ENCODE results near the gene AMH.

Gene AMH

DNA sequence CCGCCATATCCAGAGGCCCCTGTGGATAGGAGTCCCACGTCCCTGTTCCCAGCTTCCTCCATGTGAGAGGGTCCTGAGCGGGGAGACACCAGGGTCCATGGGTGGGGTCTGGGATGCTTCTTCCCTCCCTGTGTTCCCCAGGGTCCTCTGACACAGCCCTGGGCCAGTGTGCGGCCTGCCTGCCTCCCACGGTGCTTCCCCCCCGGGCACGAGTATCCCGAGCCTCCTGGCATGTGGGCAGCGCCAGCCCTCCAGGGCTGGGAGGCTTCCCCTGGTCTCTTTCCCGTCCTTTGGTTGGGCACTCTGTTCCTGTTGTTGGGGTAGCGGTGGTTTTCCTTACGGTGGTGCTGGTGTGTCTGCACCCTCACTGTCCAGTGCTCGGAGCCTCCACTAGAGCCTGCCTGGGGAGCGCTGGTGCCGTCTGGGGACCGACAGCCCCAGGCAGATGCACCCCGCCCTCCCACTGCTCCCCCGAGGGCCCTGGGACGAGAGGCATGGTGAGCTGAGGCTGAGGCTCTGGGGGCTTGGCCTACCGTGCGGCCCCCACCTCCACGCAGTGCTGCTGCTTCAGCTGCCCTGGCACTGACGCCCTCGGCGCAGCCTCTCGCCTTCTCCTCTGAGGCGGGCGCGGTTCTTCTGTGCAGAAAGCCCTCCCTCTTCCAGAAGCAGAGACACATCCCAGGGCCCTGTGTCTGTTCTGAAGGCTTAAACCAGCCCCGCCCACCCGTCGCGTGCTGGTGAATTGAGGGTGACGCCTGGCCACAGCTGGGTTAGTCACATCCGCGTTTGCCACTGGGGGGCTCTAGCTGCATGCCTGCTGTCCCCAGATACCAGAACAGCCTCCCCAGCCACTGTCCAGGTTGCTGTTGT lies 40.9 kb upstream of the AMH start:
- no peak for DNase-seq (ENCODE audit: low read depth)
- no peak overlapping the region for H3K4me3 ChIP-seq (ENCODE audit: control insufficient read depth, low read depth, low read length)
- TF ChIP-seq, protein P1, sequence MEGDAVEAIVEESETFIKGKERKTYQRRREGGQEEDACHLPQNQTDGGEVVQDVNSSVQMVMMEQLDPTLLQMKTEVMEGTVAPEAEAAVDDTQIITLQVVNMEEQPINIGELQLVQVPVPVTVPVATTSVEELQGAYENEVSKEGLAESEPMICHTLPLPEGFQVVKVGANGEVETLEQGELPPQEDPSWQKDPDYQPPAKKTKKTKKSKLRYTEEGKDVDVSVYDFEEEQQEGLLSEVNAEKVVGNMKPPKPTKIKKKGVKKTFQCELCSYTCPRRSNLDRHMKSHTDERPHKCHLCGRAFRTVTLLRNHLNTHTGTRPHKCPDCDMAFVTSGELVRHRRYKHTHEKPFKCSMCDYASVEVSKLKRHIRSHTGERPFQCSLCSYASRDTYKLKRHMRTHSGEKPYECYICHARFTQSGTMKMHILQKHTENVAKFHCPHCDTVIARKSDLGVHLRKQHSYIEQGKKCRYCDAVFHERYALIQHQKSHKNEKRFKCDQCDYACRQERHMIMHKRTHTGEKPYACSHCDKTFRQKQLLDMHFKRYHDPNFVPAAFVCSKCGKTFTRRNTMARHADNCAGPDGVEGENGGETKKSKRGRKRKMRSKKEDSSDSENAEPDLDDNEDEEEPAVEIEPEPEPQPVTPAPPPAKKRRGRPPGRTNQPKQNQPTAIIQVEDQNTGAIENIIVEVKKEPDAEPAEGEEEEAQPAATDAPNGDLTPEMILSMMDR (IDR thresholded peaks at IDR 0.05; ENCODE audit: control insufficient read depth, insufficient read depth, low read depth, low read length, missing control alignments), result no peak

DNA sequence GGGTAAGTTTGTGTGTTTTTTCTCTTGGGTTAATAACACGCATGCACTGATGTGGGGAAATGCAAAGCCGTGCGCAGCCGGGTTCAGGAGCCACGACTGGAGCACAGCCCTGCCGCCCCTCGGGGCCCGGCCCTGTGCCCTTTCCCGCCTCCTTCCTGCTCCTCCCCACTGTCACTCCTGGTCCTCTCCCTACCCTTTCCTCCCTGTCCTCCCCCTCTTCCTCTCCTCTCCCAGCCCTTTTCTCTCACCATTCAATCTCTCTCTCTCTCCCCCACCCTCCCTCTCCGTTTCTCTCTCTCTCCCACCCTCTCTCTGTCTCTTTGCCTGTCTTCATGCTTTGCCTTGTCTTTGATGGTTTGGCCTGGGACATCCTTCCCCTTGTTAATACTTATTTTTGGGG lies 40.1 kb upstream of the AMH start:
- no peak for DNase-seq (ENCODE audit: low read depth)
- H3K4me3 ChIP-seq (ENCODE audit: control insufficient read depth, low read depth, low read length), result no peak overlapping the region
- TF ChIP-seq, protein P1 (IDR thresholded peaks at IDR 0.05; ENCODE audit: control insufficient read depth, insufficient read depth, low read depth, low read length, missing control alignments), result no peak

DNA sequence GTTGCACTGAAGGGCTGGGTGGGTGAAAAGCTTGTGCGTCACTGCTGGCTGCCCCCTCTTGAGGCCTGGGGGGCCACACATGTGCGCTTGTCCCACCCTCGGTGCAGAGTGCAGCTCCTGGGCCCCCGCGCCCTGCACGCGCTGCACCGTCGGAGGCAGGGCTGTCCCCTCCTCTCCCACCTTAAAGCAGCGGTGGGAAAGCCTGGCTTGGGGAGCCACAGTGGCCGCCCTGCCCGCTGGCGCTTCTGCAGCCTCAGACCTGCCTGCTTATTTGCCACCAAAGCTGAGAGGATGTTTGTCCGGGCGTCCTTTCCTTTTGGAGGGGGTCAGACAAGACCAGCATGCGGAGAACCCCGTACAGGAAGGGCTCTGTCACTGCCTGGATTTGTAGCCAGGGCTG lies 39.7 kb upstream of the AMH start:
- DNase-seq (ENCODE audit: low read depth), result no peak
- H3K4me3 ChIP-seq (ENCODE audit: control insufficient read depth, low read depth, low read length), result no peak overlapping the region
- TF ChIP-seq, protein P1 (IDR thresholded peaks at IDR 0.05; ENCODE audit: control insufficient read depth, insufficient read depth, low read depth, low read length, missing control alignments), result no peak

DNA sequence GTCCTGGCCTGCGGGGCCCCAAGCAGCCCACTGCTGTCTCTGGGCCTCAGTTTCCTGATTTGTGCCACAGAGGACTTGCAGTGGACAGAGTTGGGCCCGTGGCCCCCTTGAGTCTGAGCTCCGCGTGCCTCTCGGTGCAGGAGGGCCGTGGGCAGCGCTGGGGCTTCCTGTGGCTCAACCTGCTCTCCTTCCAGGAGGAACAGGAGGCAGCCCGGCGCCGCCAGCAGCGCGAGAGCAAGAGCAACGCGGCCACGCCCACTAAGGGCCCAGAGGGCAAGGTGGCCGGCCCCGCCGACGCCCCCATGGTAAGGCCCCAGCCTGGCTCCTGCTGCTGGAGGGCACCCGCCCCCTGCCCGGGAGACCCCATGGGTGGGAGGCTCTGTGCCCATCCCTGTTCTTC lies 38.9 kb upstream of the AMH start:
- TF ChIP-seq, protein P1 (IDR thresholded peaks at IDR 0.05; ENCODE audit: control insufficient read depth, insufficient read depth, low read depth, low read length, missing control alignments), result no peak
- DNase-seq (ENCODE audit: low read depth), result no peak
- no peak overlapping the region for H3K4me3 ChIP-seq (ENCODE audit: control insufficient read depth, low read depth, low read length)

DNA sequence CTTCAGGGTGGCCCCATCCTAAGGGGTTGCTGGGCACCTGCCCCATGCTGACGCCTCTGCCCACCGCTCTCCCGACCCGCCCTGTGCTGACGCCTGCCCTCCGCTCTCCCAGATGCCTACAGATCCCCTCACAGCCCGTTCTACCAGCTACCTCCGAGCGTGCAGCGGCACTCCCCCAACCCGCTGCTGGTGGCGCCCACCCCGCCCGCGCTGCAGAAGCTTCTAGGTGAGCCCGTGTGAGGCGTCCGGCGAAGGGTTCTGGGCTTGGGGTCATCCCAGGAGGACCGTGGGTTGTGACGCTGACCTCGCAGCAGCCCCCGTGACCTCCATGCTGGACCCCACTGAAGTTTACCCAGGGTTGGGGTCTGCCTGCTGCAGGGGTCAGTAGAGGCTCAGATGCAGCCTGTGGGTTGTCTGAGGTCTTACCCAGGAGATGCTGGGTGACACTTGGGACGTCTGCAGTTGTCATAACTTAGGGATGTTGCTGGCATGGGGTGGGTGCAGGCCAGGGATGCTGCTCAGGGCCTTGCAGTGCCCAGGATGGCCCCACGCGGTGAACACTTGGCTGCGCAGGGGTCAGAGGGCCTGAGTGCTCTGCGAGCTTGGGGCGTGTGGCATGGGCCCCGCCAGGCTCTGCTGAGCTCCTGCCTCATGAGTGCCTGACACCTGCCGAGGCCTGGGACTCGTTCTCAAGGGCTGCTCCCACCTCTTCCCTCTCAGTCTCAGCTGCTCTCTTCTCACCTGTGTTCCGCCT lies 38.0 kb upstream of the AMH start:
- no peak overlapping the region for H3K4me3 ChIP-seq (ENCODE audit: control insufficient read depth, low read depth, low read length)
- no peak for DNase-seq (ENCODE audit: low read depth)
- TF ChIP-seq, protein P1 (IDR thresholded peaks at IDR 0.05; ENCODE audit: control insufficient read depth, insufficient read depth, low read depth, low read length, missing control alignments), result no peak

DNA sequence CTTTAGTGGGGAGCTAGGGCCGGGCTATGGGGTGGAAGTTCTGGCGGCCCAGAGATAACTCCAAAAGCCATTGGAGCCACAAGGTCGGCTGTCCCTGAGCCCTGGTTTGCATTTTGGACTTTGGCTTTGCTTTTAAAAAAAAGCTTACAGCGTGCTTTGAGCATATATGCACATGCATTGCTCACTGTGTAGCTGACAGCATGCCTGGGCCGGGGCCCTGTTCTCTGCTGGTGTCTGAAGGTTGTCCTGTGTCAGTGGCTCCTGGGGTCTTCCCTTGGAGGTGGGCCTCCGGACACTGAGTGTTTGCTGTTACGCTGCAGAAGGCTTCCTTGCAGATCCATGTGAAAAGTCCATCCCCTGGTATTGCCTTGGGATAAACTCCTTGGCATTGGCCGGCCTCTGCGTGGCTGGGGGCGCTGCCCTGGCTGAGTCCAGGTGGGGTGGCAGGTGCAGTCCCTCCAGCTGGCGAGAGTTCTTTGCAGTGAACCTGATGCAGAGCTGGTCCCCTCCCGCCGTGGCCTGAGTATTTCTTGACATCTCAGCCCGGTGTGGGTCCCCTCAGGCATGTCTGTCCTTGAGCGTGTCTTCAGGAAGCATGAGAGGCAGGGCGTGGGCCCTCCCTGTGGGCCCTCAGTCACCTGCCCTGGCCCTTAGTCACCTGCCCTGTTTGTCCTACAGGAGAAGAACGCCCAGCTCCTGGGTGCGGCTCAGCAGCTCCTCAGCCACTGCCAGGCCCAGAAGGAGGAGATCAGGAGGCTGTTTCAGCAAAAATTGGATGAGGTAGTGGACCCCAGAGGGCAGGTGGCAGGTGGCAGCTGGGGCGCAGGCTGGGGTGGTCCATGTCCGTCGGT lies 36.0 kb upstream of the AMH start:
- no peak for DNase-seq (ENCODE audit: low read depth)

More for the DNA sequence above, 36.0 kb upstream of the AMH start:
- H3K4me3 ChIP-seq (ENCODE audit: control insufficient read depth, low read depth, low read length), result no peak overlapping the region
- TF ChIP-seq, protein P1 (IDR thresholded peaks at IDR 0.05; ENCODE audit: control insufficient read depth, insufficient read depth, low read depth, low read length, missing control alignments), result no peak
